Mesenchymal stem cell (in vitro differentiated cells and primary cell): ENCODE data around the gene OR52B6.

Experiments
- DNase-seq: peaks from one replicate; pipeline ENCODE4 v3.0.0-alpha.2; 2013
- H2AFZ ChIP-seq: one replicate; pipeline ENCODE4 v1.6.1; 2013; ENCODE audit warnings: low read depth, mild to moderate bottlenecking, control low read depth, inconsistent platforms, low read length, moderate library complexity
- H2AK5ac ChIP-seq: 2 replicates; pipeline ENCODE4 v1.6.1; 2013; ENCODE audit warnings: low read length, moderate library complexity, mild to moderate bottlenecking, inconsistent platforms; ENCODE audit not compliant: severe bottlenecking
- H2BK120ac ChIP-seq: one replicate; pipeline ENCODE4 v1.6.1; 2013; ENCODE audit warnings: low read depth, mild to moderate bottlenecking, inconsistent platforms, low read length, moderate library complexity
- H2BK12ac ChIP-seq, 2 experiments: one replicate each; pipeline ENCODE4 v1.6.1; 2013; ENCODE audit warnings: inconsistent platforms in 2 of 2, low read length in 2 of 2, mild to moderate bottlenecking in 2 of 2, moderate library complexity in 2 of 2, control low read depth in 1 of 2
- H2BK15ac ChIP-seq: one replicate; pipeline ENCODE4 v1.6.1; 2013; ENCODE audit warnings: mild to moderate bottlenecking, low read depth, inconsistent platforms; ENCODE audit not compliant: poor library complexity, severe bottlenecking
- H2BK5ac ChIP-seq: 2 replicates; pipeline ENCODE4 v1.6.1; 2013; ENCODE audit warnings: low read depth, mild to moderate bottlenecking, low read length, control low read depth, inconsistent platforms; ENCODE audit not compliant: poor library complexity, severe bottlenecking
- H3K14ac ChIP-seq, 2 experiments: one replicate each; pipeline ENCODE4 v1.6.1; 2013; ENCODE audit warnings: inconsistent platforms in 2 of 2, low read length in 2 of 2, control low read depth in 1 of 2, mild to moderate bottlenecking in 1 of 2, moderate library complexity in 1 of 2
- H3K18ac ChIP-seq, 2 experiments: one replicate each; pipeline ENCODE4 v1.6.1; 2013; ENCODE audit warnings: inconsistent platforms in 2 of 2, low read length in 2 of 2, control low read depth in 1 of 2, low read depth in 1 of 2, mild to moderate bottlenecking in 1 of 2
- H3K23ac ChIP-seq, 2 experiments: one replicate each; pipeline ENCODE4 v1.6.1; 2013; ENCODE audit warnings: inconsistent platforms in 2 of 2, low read length in 2 of 2, mild to moderate bottlenecking in 2 of 2, moderate library complexity in 2 of 2, control low read depth in 1 of 2
- H3K27ac ChIP-seq: 2 replicates; pipeline ENCODE4 v1.5.1; 2013; ENCODE audit warnings: mild to moderate bottlenecking, moderate library complexity, low read length, control low read depth, inconsistent platforms; ENCODE audit not compliant: poor library complexity, severe bottlenecking
- H3K27me3 ChIP-seq, 2 experiments: 2 replicates each; pipeline versions ENCODE4 v1.6.1 to v1.7.0; 2013; ENCODE audit warnings: low read length in 2 of 2, mild to moderate bottlenecking in 2 of 2, moderate library complexity in 2 of 2, control low read depth in 1 of 2, inconsistent platforms in 1 of 2; ENCODE audit not compliant: control insufficient read depth in 1 of 2, insufficient read depth in 1 of 2
- H3K36me3 ChIP-seq, 2 experiments: 2 replicates each; pipeline versions ENCODE4 v1.6.1 to v1.7.0; 2013; ENCODE audit warnings: low read length in 2 of 2, control low read depth in 1 of 2, inconsistent platforms in 1 of 2, low read depth in 1 of 2, mild to moderate bottlenecking in 1 of 2; ENCODE audit not compliant: insufficient read depth in 2 of 2, control insufficient read depth in 1 of 2
- H3K4ac ChIP-seq, 2 experiments: one replicate each; pipeline ENCODE4 v1.6.1; 2013; ENCODE audit warnings: inconsistent platforms in 2 of 2, low read length in 2 of 2, mild to moderate bottlenecking in 2 of 2, moderate library complexity in 2 of 2, control low read depth in 1 of 2, low read depth in 1 of 2
- H3K4me1 ChIP-seq: 2 replicates; pipeline ENCODE4 v1.6.1; 2013; ENCODE audit warnings: low read depth, low read length, control low read depth; ENCODE audit not compliant: control insufficient read depth, insufficient read depth
- H3K4me2 ChIP-seq: 2 replicates; pipeline ENCODE4 v1.6.1; 2013; ENCODE audit warnings: low read length, mild to moderate bottlenecking, inconsistent platforms; ENCODE audit not compliant: poor library complexity, severe bottlenecking
- H3K4me3 ChIP-seq, 2 experiments: 2 replicates each; pipeline versions ENCODE4 v1.5.1 to v1.7.0; 2013; ENCODE audit warnings: low read length in 2 of 2, mild to moderate bottlenecking in 2 of 2, control low read depth in 1 of 2, low read depth in 1 of 2; ENCODE audit not compliant: insufficient read depth in 1 of 2
- H3K79me1 ChIP-seq: replicated peaks from 2 replicates; pipeline ENCODE4 v1.6.1; 2013; ENCODE audit warnings: mild to moderate bottlenecking, control low read depth, low read length, inconsistent platforms; ENCODE audit not compliant: poor library complexity, severe bottlenecking
- H3K9ac ChIP-seq: 2 replicates; pipeline ENCODE4 v1.7.0; 2013; ENCODE audit warnings: mild to moderate bottlenecking, low read length, moderate library complexity
- H3K9me3 ChIP-seq: 2 replicates; pipeline ENCODE4 v1.7.0; 2013; ENCODE audit warnings: mild to moderate bottlenecking, low read length; ENCODE audit not compliant: control insufficient read depth
- H4K8ac ChIP-seq: one replicate; pipeline ENCODE4 v1.6.1; 2013; ENCODE audit warnings: inconsistent platforms, mild to moderate bottlenecking, low read length, moderate library complexity
- H4K91ac ChIP-seq: one replicate; pipeline ENCODE4 v1.6.1; 2013; ENCODE audit warnings: mild to moderate bottlenecking, low read length, inconsistent platforms
- WGBS: methylation state at CpG from one replicate; pipeline ENCODE4 v1.1.7; 2013; ENCODE audit warnings: mixed read lengths; 5-methylcytosine and 5-hydroxymethylcytosine counted together

Gene OR52B6

DNA sequence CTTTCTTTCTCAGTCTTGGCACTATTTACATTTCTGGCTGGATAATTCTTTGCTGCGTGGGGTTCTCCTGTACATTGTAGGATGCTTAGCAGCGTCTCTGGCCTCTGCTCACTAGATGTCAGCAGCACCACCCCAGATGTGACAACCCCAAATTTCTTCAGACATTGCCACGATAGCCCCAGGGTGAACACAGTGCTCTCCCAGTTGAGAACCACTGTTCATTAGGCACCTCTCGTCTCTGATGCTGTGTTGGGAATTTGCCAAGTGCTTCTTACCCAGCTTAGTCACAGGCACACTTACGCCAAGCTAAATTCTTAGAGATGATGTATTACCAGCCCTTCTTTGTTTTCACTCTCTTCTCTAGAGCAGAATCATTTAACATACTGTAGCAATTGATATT is 25.2 kb downstream of the OR52B6 start:
- H3K4ac ChIP-seq, result no peak overlapping the region
- H3K36me3 ChIP-seq, result peaks cover 8 to 10% of the 10 kb centered on the region in 2 experiments
- no peaks in the 10 kb centered on the region for H3K9me3 ChIP-seq
- H3K4me1 ChIP-seq, result peaks cover 4% of the 10 kb centered on the region
- no peak overlapping the region for H4K91ac ChIP-seq
- no peak overlapping the region for H3K14ac ChIP-seq
- no peak overlapping the region for H3K4me2 ChIP-seq
- H2AK5ac ChIP-seq, result no peak overlapping the region
- H4K8ac ChIP-seq, result no peak overlapping the region
- no peak overlapping the region for H2BK120ac ChIP-seq
- H2BK15ac ChIP-seq, result no peak overlapping the region
- DNase-seq, result peak; percentile 74
- H3K9ac ChIP-seq, result peak overlapping the region; percentile 11
- peaks cover 1% of the 10 kb centered on the region for H3K79me1 ChIP-seq
- H3K4me3 ChIP-seq, result no peak overlapping the region
- H2BK5ac ChIP-seq, result no peak overlapping the region
- no peak overlapping the region for H3K23ac ChIP-seq
- H3K27ac ChIP-seq, result peak overlapping the region; percentile 34
- WGBS, result 66% methylated on average over 4 of the region's 5 CpGs
- H2AFZ ChIP-seq, result no peak overlapping the region
- H3K27me3 ChIP-seq, result no peaks in the 10 kb centered on the region
- no peak overlapping the region for H2BK12ac ChIP-seq
- H3K18ac ChIP-seq, result no peak overlapping the region

DNA sequence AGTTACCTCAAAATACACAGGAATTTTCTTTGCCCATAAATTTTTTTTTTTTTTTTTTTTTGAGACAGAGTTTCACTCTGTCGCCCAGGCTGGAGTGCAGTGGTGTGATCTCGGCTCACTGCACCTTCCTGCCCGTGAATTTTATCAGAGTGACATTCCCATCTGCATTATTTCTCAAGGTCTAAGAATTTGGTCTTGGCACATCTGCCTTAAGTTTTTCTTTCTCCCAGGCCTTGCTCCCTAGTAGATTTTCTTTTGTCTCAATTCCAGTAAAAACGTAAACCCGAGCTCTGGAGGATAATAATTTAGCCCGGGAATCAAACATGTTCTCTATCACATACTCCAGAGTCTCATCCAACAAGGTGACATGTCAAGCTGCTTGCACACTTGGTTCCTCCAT is 28.1 kb downstream of the OR52B6 start:
- Histone ChIP-seq H3K9me3 (no peaks in the 10 kb centered on the region), H2BK120ac (no peak overlapping the region), H3K18ac (no peak overlapping the region), H3K4me1 (peaks cover 3% of the 10 kb centered on the region), H3K4me3 (no peak overlapping the region), H3K27ac (no peak overlapping the region), H3K14ac (no peak overlapping the region), H2AFZ (no peak overlapping the region), H3K9ac (no peak overlapping the region), H2BK5ac (no peak overlapping the region), H3K36me3 (peaks cover 8 to 12% of the 10 kb centered on the region in 2 experiments), H3K4ac (no peak overlapping the region), H3K27me3 (no peaks in the 10 kb centered on the region), H4K8ac (no peak overlapping the region), H3K4me2 (no peak overlapping the region), H3K79me1 (no peaks in the 10 kb centered on the region), H2BK15ac (no peak overlapping the region), H2AK5ac (no peak overlapping the region), H3K23ac (no peak overlapping the region), H2BK12ac (no peak overlapping the region), H4K91ac (no peak overlapping the region)
- 97% methylated on average over 6 of the region's 6 CpGs for WGBS
- no peak for DNase-seq

DNA sequence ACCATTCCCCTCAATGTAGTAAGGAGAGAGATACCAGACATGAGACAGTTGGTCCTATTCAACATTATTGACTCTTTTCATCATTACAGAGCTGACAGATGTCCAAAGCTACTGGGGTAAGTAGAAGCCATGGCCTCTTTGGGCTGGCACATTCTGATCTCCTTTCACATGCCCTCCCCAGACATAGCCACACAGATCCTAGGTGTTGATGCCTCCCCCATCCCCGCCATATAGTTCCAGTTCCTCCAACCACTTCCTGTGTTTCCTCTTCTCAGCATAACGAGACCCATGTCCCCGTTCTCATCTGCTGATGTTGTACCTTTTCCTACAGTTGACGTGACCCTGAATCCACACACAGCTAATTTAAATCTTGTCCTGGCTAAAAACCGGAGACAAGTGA is 29.8 kb downstream of the OR52B6 start:
- Histone ChIP-seq H3K36me3 (peaks cover 5 to 8% of the 10 kb centered on the region in 2 experiments), H2AK5ac (no peak overlapping the region), H3K18ac (no peak overlapping the region), H2BK15ac (no peak overlapping the region), H3K9me3 (no peaks in the 10 kb centered on the region), H4K8ac (no peak overlapping the region), H3K4ac (no peak overlapping the region), H3K79me1 (no peaks in the 10 kb centered on the region), H3K4me2 (no peak overlapping the region), H3K27ac (no peak overlapping the region), H4K91ac (no peak overlapping the region), H3K4me1 (peaks cover 3% of the 10 kb centered on the region), H2BK5ac (no peak overlapping the region), H3K9ac (no peak overlapping the region), H3K14ac (no peak overlapping the region), H3K23ac (no peak overlapping the region), H2BK12ac (no peak overlapping the region), H3K4me3 (no peak overlapping the region), H3K27me3 (no peaks in the 10 kb centered on the region), H2BK120ac (no peak overlapping the region), H2AFZ (no peak overlapping the region)
- 95% methylated on average over 5 of the region's 5 CpGs for WGBS
- no peak for DNase-seq

DNA sequence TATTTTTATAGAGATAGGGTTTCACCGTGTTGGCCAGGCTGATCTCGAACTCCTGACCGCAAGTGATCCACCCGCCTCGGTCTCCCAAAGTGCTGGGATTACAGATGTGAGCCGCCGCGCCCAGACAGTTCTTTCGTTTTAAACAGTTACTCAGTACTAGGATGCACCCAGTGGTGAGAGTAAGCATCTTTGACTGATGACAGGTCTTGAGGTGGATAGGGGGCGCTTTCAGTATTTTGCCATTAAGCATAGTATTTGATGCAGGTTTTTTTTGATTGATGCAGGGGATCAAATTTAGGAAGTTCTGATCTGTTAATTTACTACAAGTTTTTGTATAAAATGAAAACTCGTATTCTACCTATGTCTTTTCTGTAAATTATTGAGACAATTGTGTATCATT is 30.9 kb downstream of the OR52B6 start:
- no peak overlapping the region for H4K91ac ChIP-seq
- no peak overlapping the region for H3K4ac ChIP-seq
- peaks cover 5 to 8% of the 10 kb centered on the region in 2 experiments for H3K36me3 ChIP-seq
- no peak overlapping the region for H3K18ac ChIP-seq
- no peak overlapping the region for H3K23ac ChIP-seq
- H2BK120ac ChIP-seq, result no peak overlapping the region
- H3K14ac ChIP-seq, result no peak overlapping the region
- 89% methylated on average over 10 of the region's 11 CpGs for WGBS
- no peak for DNase-seq
- no peak overlapping the region for H2BK5ac ChIP-seq
- H3K27ac ChIP-seq, result no peak overlapping the region
- H2BK15ac ChIP-seq, result no peak overlapping the region
- H3K9me3 ChIP-seq, result no peaks in the 10 kb centered on the region
- no peak overlapping the region for H4K8ac ChIP-seq
- H3K9ac ChIP-seq, result no peak overlapping the region
- no peak overlapping the region for H2AFZ ChIP-seq
- H2BK12ac ChIP-seq, result no peak overlapping the region
- H3K4me2 ChIP-seq, result no peak overlapping the region
- no peaks in the 10 kb centered on the region for H3K79me1 ChIP-seq
- no peak overlapping the region for H2AK5ac ChIP-seq
- no peak overlapping the region for H3K4me3 ChIP-seq
- no peaks in the 10 kb centered on the region for H3K27me3 ChIP-seq
- H3K4me1 ChIP-seq, result no peaks in the 10 kb centered on the region
